GM12891 (cell line): Measurements from ENCODE around the gene JAM2.

Experiments
- POLR2A ChIP-seq: IDR thresholded peaks from 2 replicates; pipeline ENCODE4 v1.6.1; 2011; ENCODE audit warnings: low read depth, low read length, control low read depth
- POLR2AphosphoS5 ChIP-seq: IDR thresholded peaks from 2 replicates; pipeline ENCODE4 v1.6.1; 2011; ENCODE audit warnings: low read depth, low read length, control low read depth
- SPI1 ChIP-seq: IDR thresholded peaks from 2 replicates; pipeline ENCODE4 v1.6.1; 2011; ENCODE audit warnings: low read depth, low read length, control low read depth
- TAF1 ChIP-seq: IDR thresholded peaks from 2 replicates; pipeline ENCODE4 v1.6.1; 2011; ENCODE audit warnings: low read depth, low read length, control low read depth

GRCh38 chr21:25756190-25756932 lies 117.3 kb downstream of the JAM2 start:
- TF ChIP-seq POLR2A (no peak), POLR2AphosphoS5 (no peak), SPI1 (no peak), TAF1 (no peak)
